Measurements from ENCODE around the gene ST3GAL6.

GRCh38 chr3:98764472-98764884 is 1.3 kb downstream of the ST3GAL6 start:
- TF ChIP-seq CTCF (conservative IDR thresholded peaks at IDR 0.05; ENCODE audit: low read depth, low read length) (no peak), POLR2A (IDR thresholded peaks at IDR 0.05; ENCODE audit: low read depth, low read length) (no peak), USF2 (IDR thresholded peaks at IDR 0.05; ENCODE audit: low read depth, low read length) (no peak), RAD21 (IDR thresholded peaks at IDR 0.05; ENCODE audit: low read length) (no peak), SMC3 (IDR thresholded peaks at IDR 0.05; ENCODE audit: low read depth, low read length) (no peak), FOS (IDR thresholded peaks at IDR 0.05; ENCODE audit: low read depth, low read length) (no peak)

Data from IMR-90 (cell line).